IMR-90 (cell line): ENCODE data around the gene RMI2. TPM values are rescaled to one million over a fixed set of nuclear protein-coding genes. Genes with fewer than 3 reads are reported as not detected.

Experiments used
- ATAC-seq: fragments of 200-7000 bp; cut with Tn5 transposase; 2 replicates; pipeline ENCODE4 v1.9.1; 2020; ENCODE audit warnings: low read depth, mild to moderate bottlenecking, moderate library complexity
- BruUV-seq: library from RNA; stranded (reverse); fragments of 400-500 nt; replicated peaks from 2 replicates; lab custom pipeline; 2021; lab: Mats Ljungman, UMichigan
- CTCF ChIA-PET: fragments of 300-600 bp; formaldehyde crosslinking; extraction: SDS; loops from one replicate; lab custom pipeline; 2021; ENCODE audit warnings: antibody characterized with exemption; lab: Yijun Ruan, JAX
- POLR2A ChIA-PET: fragments of 300-600 bp; sonication (Branson Sonifier 250); formaldehyde crosslinking; loops from one replicate; lab custom pipeline; 2022; ENCODE audit warnings: antibody characterized with exemption; ENCODE audit not compliant: unreplicated experiment; lab: Charles Lee
- DNase-seq: peaks from one replicate; pipeline ENCODE4 v3.0.0; 2013
- H2AFZ ChIP-seq: replicated peaks from 2 replicates; pipeline ENCODE3; 2013; ENCODE audit warnings: low read length, mild to moderate bottlenecking; ENCODE audit not compliant: poor library complexity
- H2AK5ac ChIP-seq: 2 replicates; pipeline ENCODE4 v1.6.1; 2013; ENCODE audit warnings: low read depth, low read length, inconsistent platforms
- H2AK9ac ChIP-seq: replicated peaks from 2 replicates; pipeline ENCODE3; 2013; ENCODE audit warnings: mild to moderate bottlenecking, low read depth, low read length, moderate library complexity; ENCODE audit not compliant: poor library complexity
- H2BK120ac ChIP-seq: 2 replicates; pipeline ENCODE4 v1.6.1; 2013; ENCODE audit warnings: low read depth, low read length, inconsistent platforms
- H2BK15ac ChIP-seq: 3 replicates; pipeline ENCODE4 v1.6.1; 2013; ENCODE audit warnings: low read depth, low read length, inconsistent platforms
- H2BK20ac ChIP-seq: 2 replicates; pipeline ENCODE4 v1.6.1; 2013; ENCODE audit warnings: low read depth, mild to moderate bottlenecking, inconsistent platforms, low read length, moderate library complexity
- H2BK5ac ChIP-seq: 2 replicates; pipeline ENCODE4 v1.6.1; 2013; ENCODE audit warnings: mild to moderate bottlenecking, low read depth, low read length, inconsistent platforms; ENCODE audit not compliant: poor library complexity, severe bottlenecking
- H3K14ac ChIP-seq: replicated peaks from 2 replicates; pipeline ENCODE4 v1.6.1; 2013; ENCODE audit warnings: low read depth, low read length, inconsistent platforms
- H3K18ac ChIP-seq: 2 replicates; pipeline ENCODE4 v1.6.1; 2013; ENCODE audit warnings: low read depth, low read length, control low read depth
- H3K23ac ChIP-seq: 2 replicates; pipeline ENCODE4 v1.6.1; 2013; ENCODE audit warnings: low read depth, low read length, inconsistent platforms
- H3K27ac ChIP-seq: 2 replicates; pipeline ENCODE4 v1.5.1; 2013; ENCODE audit warnings: mild to moderate bottlenecking, control low read depth, low read length; ENCODE audit not compliant: insufficient read depth
- H3K27me3 ChIP-seq: 2 replicates; pipeline ENCODE4 v1.6.1; 2013; ENCODE audit warnings: low read length; ENCODE audit not compliant: control insufficient read depth, insufficient read depth
- H3K36me3 ChIP-seq: 2 replicates; pipeline ENCODE4 v1.6.1; 2013; ENCODE audit warnings: low read length, mixed read lengths; ENCODE audit not compliant: control insufficient read depth, insufficient read depth
- H3K4ac ChIP-seq: 2 replicates; pipeline ENCODE4 v1.6.1; 2013; ENCODE audit warnings: low read depth, low read length, inconsistent platforms
- H3K4me1 ChIP-seq: 2 replicates; pipeline ENCODE4 v1.6.1; 2013; ENCODE audit warnings: low read length, mixed read lengths; ENCODE audit not compliant: control insufficient read depth, insufficient read depth
- H3K4me2 ChIP-seq: 2 replicates; pipeline ENCODE4 v1.6.1; 2013; ENCODE audit warnings: low read depth, mild to moderate bottlenecking, control low read depth, low read length, moderate library complexity
- H3K4me3 ChIP-seq: 2 replicates; pipeline ENCODE4 v1.5.1; 2013; ENCODE audit warnings: low read depth, mild to moderate bottlenecking, control low read depth, low read length, moderate library complexity; ENCODE audit not compliant: insufficient read depth
- H3K56ac ChIP-seq: 2 replicates; pipeline ENCODE4 v1.6.1; 2013; ENCODE audit warnings: low read length, inconsistent platforms; ENCODE audit not compliant: insufficient read depth; ENCODE audit errors: extremely low read depth
- H3K79me1 ChIP-seq, 2 experiments: 2 replicates each; pipeline ENCODE4 v1.6.1; 2013; ENCODE audit warnings: low read length in 2 of 2, inconsistent platforms in 1 of 2, low read depth in 1 of 2
- H3K9ac ChIP-seq: 2 replicates; pipeline ENCODE4 v1.6.1; 2013; ENCODE audit warnings: low read depth, low read length, control low read depth
- H3K9me1 ChIP-seq: 2 replicates; pipeline ENCODE4 v1.6.1; 2013; ENCODE audit warnings: low read length, inconsistent platforms; ENCODE audit not compliant: insufficient read depth
- H3K9me3 ChIP-seq: 2 replicates; pipeline ENCODE4 v1.6.1; 2013; ENCODE audit warnings: low read length; ENCODE audit not compliant: control insufficient read depth, insufficient read depth
- H4K20me1 ChIP-seq: 2 replicates; pipeline ENCODE4 v1.6.1; 2013; ENCODE audit warnings: low read length, inconsistent platforms; ENCODE audit not compliant: insufficient read depth
- H4K5ac ChIP-seq: 2 replicates; pipeline ENCODE4 v1.6.1; 2013; ENCODE audit warnings: mild to moderate bottlenecking, low read depth, low read length, control low read depth
- H4K8ac ChIP-seq, 2 experiments: 2 replicates each; pipeline ENCODE4 v1.6.1; 2013; ENCODE audit warnings: low read depth in 2 of 2, low read length in 2 of 2, control low read depth in 1 of 2, inconsistent platforms in 1 of 2
- H4K91ac ChIP-seq: 2 replicates; pipeline ENCODE4 v1.6.1; 2013; ENCODE audit warnings: low read depth, low read length, inconsistent platforms; ENCODE audit not compliant: insufficient read depth
- BHLHE40 ChIP-seq: fragments of 150-350 bp; IDR thresholded peaks from 2 replicates; pipeline ENCODE4 v1.6.1; 2016; ENCODE audit warnings: mild to moderate bottlenecking, low read depth, low read length
- CHD1 ChIP-seq: IDR thresholded peaks from 2 replicates; pipeline ENCODE4 v1.6.1; 2012; ENCODE audit warnings: low read depth, low read length, improper control_type of control experiment
- CTCF ChIP-seq: conservative IDR thresholded peaks from 2 replicates; pipeline ENCODE4 v1.5.1; 2012; ENCODE audit warnings: mild to moderate bottlenecking, low read depth, low read length, improper control_type of control experiment
- MAFK ChIP-seq: IDR thresholded peaks from 2 replicates; pipeline ENCODE4 v1.6.1; 2012; ENCODE audit warnings: low read depth, low read length, improper control_type of control experiment
- MAZ ChIP-seq: IDR thresholded peaks from 2 replicates; pipeline ENCODE4 v1.6.1; 2012; ENCODE audit warnings: low read depth, mild to moderate bottlenecking, low read length, improper control_type of control experiment, moderate library complexity, borderline replicate concordance
- MXI1 ChIP-seq: IDR thresholded peaks from 2 replicates; pipeline ENCODE4 v1.6.1; 2012; ENCODE audit warnings: low read depth, mild to moderate bottlenecking, low read length, moderate library complexity, borderline replicate concordance
- NFE2L2 ChIP-seq: fragments of 150-350 bp; IDR thresholded peaks from 2 replicates; pipeline ENCODE4 v1.6.1; 2016; ENCODE audit warnings: low read depth, mild to moderate bottlenecking, low read length
- POLR2A ChIP-seq: IDR thresholded peaks from 2 replicates; pipeline ENCODE4 v1.6.1; 2012; ENCODE audit warnings: mild to moderate bottlenecking, low read depth, low read length
- RAD21 ChIP-seq: IDR thresholded peaks from 2 replicates; pipeline ENCODE4 v1.6.1; 2012; ENCODE audit warnings: low read length, improper control_type of control experiment
- RCOR1 ChIP-seq: IDR thresholded peaks from 2 replicates; pipeline ENCODE4 v1.6.1; 2012; ENCODE audit warnings: mild to moderate bottlenecking, low read length, improper control_type of control experiment; ENCODE audit not compliant: insufficient replicate concordance
- SMC3 ChIP-seq: fragments of 150-350 bp; IDR thresholded peaks from 2 replicates; pipeline ENCODE4 v1.6.1; 2016; ENCODE audit warnings: low read depth, mild to moderate bottlenecking, antibody characterized with exemption, low read length, moderate library complexity
- WGBS, 2 experiments: methylation state at CpG; one replicate each; pipeline versions ENCODE4 v1.1.5 to v1.1.7; 2013; ENCODE audit warnings: missing lambda C conversion rate in 2 of 2; ENCODE audit not compliant: insufficient read length in 1 of 2; ENCODE audit errors: extremely low coverage in 2 of 2; 5-methylcytosine and 5-hydroxymethylcytosine counted together
- dilution Hi-C: fragments of 300-500 bp; cut with HindIII; formaldehyde crosslinking; loops from one replicate; pipeline ENCODE4 v1.14.3; 2018; ENCODE audit warnings: low sequenced_read_pairs; ENCODE audit not compliant: unreplicated experiment
- in situ Hi-C: fragments of 300-500 bp; cut with MboI; formaldehyde crosslinking; loops from 3 replicates; pipeline ENCODE4 v1.14.3; 2019; ENCODE audit warnings: low sequenced_read_pairs, inconsistent platforms, mixed read lengths
- intact Hi-C: fragments of 100-400 bp; cut with micrococcal nuclease; formaldehyde crosslinking; loops from 2 replicates; pipeline ENCODE4 v1.10.0; 2022
- polyA plus RNA-seq, 3 experiments: library from polyadenylated mRNA; depleted of rRNA; stranded (reverse); fragments of >200 nt; gene quantifications; 2 replicates each; pipeline ENCODE4 v1.2.3, GENCODE V29; 2012; ENCODE audit warnings: low replicate concordance in 1 of 3
- total RNA-seq: library from RNA; depleted of rRNA; stranded (reverse); fragments of >200 nt; gene quantifications from 2 replicates; pipeline ENCODE4 v1.2.3, GENCODE V29; 2012
- TF ChIP-seq, protein P1 (sequence below): fragments of 150-350 bp; IDR thresholded peaks from 2 replicates; pipeline ENCODE4 v1.6.1; 2016; ENCODE audit warnings: low read depth, mild to moderate bottlenecking, low read length, moderate library complexity, borderline replicate concordance
- TF ChIP-seq, protein P2 (sequence below): fragments of 150-350 bp; IDR thresholded peaks from 2 replicates; pipeline ENCODE4 v1.6.1; 2017; ENCODE audit warnings: mild to moderate bottlenecking, antibody characterized with exemption, low read length, low read depth

RMI2 gene
- total and polyA plus RNA-seq, 2 of the 4 experiments (the other 2 are of a cell fraction): 3.2 to 5.6 TPM

- ChIA-PET CTCF (no interaction called here), POLR2A (no interaction called here)
- H2AK9ac ChIP-seq: peak overlapping the region; percentile 58
- H3K4me2 ChIP-seq: no peak overlapping the region
- no peak overlapping the region for H3K23ac ChIP-seq
- no peak overlapping the region for H3K56ac ChIP-seq
- peak overlapping the region; percentile 74 for H2AFZ ChIP-seq
- peak overlapping the region; percentile 14; the same call in 1 of the 2 replicates for H2BK120ac ChIP-seq
- H3K9me1 ChIP-seq: peaks cover 3% of the 10 kb centered on the region; the same call in 1 of the 2 replicates
- dilution Hi-C loops (no loop called here), intact Hi-C loops (no loop called here), in situ Hi-C loops (no loop called here)
- DNase-seq (peak; percentile 65), ATAC-seq (no peak)
- no peaks in the 10 kb centered on the region for H3K27me3 ChIP-seq
- no peak overlapping the region; the same call in 1 of the 2 replicates for H3K4ac ChIP-seq
- no peaks in the 10 kb centered on the region for H4K20me1 ChIP-seq
- no peak overlapping the region for H2BK5ac ChIP-seq
- BruUV-seq: no TSS peak
- no peaks in the 10 kb centered on the region for H3K79me1 ChIP-seq
- no peak overlapping the region for H3K18ac ChIP-seq
- WGBS, 2 experiments: 50% methylated on average over 1 of the region's 7 CpGs; no CpG with 5 or more reads in 1 of the 2 experiments
- H3K14ac ChIP-seq: 0 out of 2 replicates have a peak overlapping the region, but pooled peaks have one; percentile 4
- H3K9ac ChIP-seq: no peak overlapping the region
- H2AK5ac ChIP-seq: no peak overlapping the region
- no peak for TF ChIP-seq RAD21
- no peak for TF ChIP-seq POLR2A
- no peak for TF ChIP-seq RCOR1
- no peak for TF ChIP-seq MAFK
- no peak for TF ChIP-seq SMC3
- TF ChIP-seq CHD1: no peak
- TF ChIP-seq BHLHE40: no peak
- TF ChIP-seq, protein P1, sequence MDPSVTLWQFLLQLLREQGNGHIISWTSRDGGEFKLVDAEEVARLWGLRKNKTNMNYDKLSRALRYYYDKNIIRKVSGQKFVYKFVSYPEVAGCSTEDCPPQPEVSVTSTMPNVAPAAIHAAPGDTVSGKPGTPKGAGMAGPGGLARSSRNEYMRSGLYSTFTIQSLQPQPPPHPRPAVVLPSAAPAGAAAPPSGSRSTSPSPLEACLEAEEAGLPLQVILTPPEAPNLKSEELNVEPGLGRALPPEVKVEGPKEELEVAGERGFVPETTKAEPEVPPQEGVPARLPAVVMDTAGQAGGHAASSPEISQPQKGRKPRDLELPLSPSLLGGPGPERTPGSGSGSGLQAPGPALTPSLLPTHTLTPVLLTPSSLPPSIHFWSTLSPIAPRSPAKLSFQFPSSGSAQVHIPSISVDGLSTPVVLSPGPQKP: no peak
- TF ChIP-seq NFE2L2: no peak
- no peak for TF ChIP-seq MAZ
- TF ChIP-seq MXI1: no peak
- TF ChIP-seq CTCF: no peak
- TF ChIP-seq, protein P2, sequence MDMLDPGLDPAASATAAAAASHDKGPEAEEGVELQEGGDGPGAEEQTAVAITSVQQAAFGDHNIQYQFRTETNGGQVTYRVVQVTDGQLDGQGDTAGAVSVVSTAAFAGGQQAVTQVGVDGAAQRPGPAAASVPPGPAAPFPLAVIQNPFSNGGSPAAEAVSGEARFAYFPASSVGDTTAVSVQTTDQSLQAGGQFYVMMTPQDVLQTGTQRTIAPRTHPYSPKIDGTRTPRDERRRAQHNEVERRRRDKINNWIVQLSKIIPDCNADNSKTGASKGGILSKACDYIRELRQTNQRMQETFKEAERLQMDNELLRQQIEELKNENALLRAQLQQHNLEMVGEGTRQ: no peak
- H4K91ac ChIP-seq: no peak overlapping the region
- no peak overlapping the region for H4K5ac ChIP-seq
- no peak overlapping the region for H2BK15ac ChIP-seq
- no peak overlapping the region for H3K4me3 ChIP-seq
- no peaks in the 10 kb centered on the region for H3K4me1 ChIP-seq
- H3K36me3 ChIP-seq: no peaks in the 10 kb centered on the region
- peak overlapping the region in 1 of 2 experiments; percentile 63; a peak in 2 of 4 replicates for H4K8ac ChIP-seq
- no peaks in the 10 kb centered on the region for H3K9me3 ChIP-seq
- no peak overlapping the region for H3K27ac ChIP-seq
- peak overlapping the region; percentile 1; the same call in 1 of the 2 replicates for H2BK20ac ChIP-seq
Measured at GRCh38 chr16:11379420-11379819, 34.2 kb downstream of the RMI2 start.
